ENCODE data around the gene DTYMK. TPM values are rescaled to one million over a fixed set of nuclear protein-coding genes. Genes with fewer than 3 reads are reported as not detected.

DTYMK gene
- total and polyA plus RNA-seq, 2 donors (not counting 1 experiment from before 2014, with no cell fraction given), result 19.5 to 26.3 TPM

- peaks cover 0 to 57% of the 10 kb centered on the region in 2 experiments for H3K36me3 ChIP-seq (replicated peaks in 1 of 2; ENCODE audit: control extremely low read depth in 1 of 2, control insufficient read depth in 1 of 2, extremely low read depth in 1 of 2, insufficient read depth in 2 of 2, low read length in 1 of 2)
- H3K27ac ChIP-seq (ENCODE audit: low read length in 2 of 2), result no peak overlapping the region
- H4K20me1 ChIP-seq (ENCODE audit: control insufficient read depth, insufficient read depth, low read length, poor library complexity, severe bottlenecking), result no peaks in the 10 kb centered on the region
- no peaks in the 10 kb centered on the region for H3K4me1 ChIP-seq (ENCODE audit: control insufficient read depth in 2 of 2, insufficient read depth in 2 of 2, low read length in 2 of 2)
- ATAC-seq (ENCODE audit: low read depth) (no peak), DNase-seq (no peak)
- no peaks in the 10 kb centered on the region for H3K27me3 Mint-ChIP-seq
- ChIA-PET CTCF (interaction anchor here (1.1 to 2.3 kb wide), 3 partner anchors 19 to 807 kb away, joined by 3 to 9 read pairs (median 5); no protein-coding TSS in a partner anchor), POLR2A (interaction anchor here (0.6 kb wide), 1 partner anchor 441 kb away, joined by 5 read pairs; no protein-coding TSS in a partner anchor)
- H3K4me3 Mint-ChIP-seq, result no peak overlapping the region
- H3K4me1 Mint-ChIP-seq, result no peaks in the 10 kb centered on the region
- WGBS (ENCODE audit: insufficient coverage), result 92% methylated on average over 5 of the region's 5 CpGs
- no peak overlapping the region for H3K9ac ChIP-seq (ENCODE audit: low read length)
- no peaks in the 10 kb centered on the region for H3K9me3 ChIP-seq (ENCODE audit: control extremely low read depth in 1 of 3, control insufficient read depth in 2 of 3, insufficient read depth in 1 of 3, low read length in 2 of 3)
- H3K79me2 ChIP-seq (ENCODE audit: control insufficient read depth, insufficient read depth, low read length), result peaks cover 2% of the 10 kb centered on the region
- no peak overlapping the region for H3K27ac Mint-ChIP-seq
- H2AFZ ChIP-seq (ENCODE audit: insufficient read depth, low read depth, low read length, poor library complexity, severe bottlenecking), result no peak overlapping the region
- no peaks in the 10 kb centered on the region for H3K27me3 ChIP-seq (replicated peaks in 1 of 4; ENCODE audit: control extremely low read depth in 1 of 4, control insufficient read depth in 3 of 4, insufficient read depth in 4 of 4, low read length in 3 of 4)
- no peaks in the 10 kb centered on the region for H3K9me3 Mint-ChIP-seq (ENCODE audit: insufficient read depth)
- TF ChIP-seq EZH2 (IDR thresholded peaks at IDR 0.05; ENCODE audit: borderline replicate concordance, insufficient read depth, low read depth, low read length, poor library complexity, severe bottlenecking) (no peak), CTCF (IDR thresholded peaks at IDR 0.05) (no peak)
- no peak overlapping the region for H3K4me2 ChIP-seq (replicated peaks; ENCODE audit: low read depth, low read length, poor library complexity, severe bottlenecking)
- intact Hi-C loops (cut with micrococcal nuclease), result no loop called here
- no peak overlapping the region for H3K4me3 ChIP-seq (ENCODE audit: control extremely low read depth in 1 of 5, extremely low read depth in 1 of 5, insufficient read depth in 1 of 5, low read depth in 2 of 5, low read length in 4 of 5)
Observed at GRCh38 chr2:241658296-241658695, 28.3 kb downstream of the DTYMK start.

DNA sequence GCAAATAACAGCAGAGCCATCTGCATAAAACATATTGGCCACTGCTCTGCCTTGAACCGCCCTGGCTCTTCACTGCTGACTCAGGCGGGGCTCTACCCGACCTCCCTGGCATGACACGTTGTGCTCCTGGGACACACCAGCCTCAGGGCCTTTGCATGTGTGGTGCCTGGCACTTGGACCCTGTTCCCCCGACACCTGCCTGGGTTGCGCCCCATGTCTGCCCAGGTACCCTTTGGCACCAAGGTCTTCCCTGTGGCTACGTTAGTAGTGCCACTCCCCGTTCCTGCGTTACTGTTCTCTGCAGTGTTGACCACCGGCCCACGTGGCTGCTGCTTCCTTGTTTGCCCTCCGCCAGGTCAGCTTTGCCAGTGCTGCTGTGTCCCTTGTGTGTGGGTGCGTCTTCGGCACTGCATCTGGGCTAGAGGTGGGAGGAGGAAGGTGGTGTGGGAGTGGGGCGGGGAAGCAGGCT is 28.8 kb downstream of the DTYMK start:
- H3K27me3 Mint-ChIP-seq, result no peaks in the 10 kb centered on the region
- WGBS (ENCODE audit: insufficient coverage), result 95% methylated on average over 14 of the region's 15 CpGs
- no peaks in the 10 kb centered on the region for H3K9me3 ChIP-seq (ENCODE audit: control extremely low read depth in 1 of 3, control insufficient read depth in 2 of 3, insufficient read depth in 1 of 3, low read length in 2 of 3)
- H3K9me3 Mint-ChIP-seq (ENCODE audit: insufficient read depth), result no peaks in the 10 kb centered on the region
- POLR2A ChIA-PET, result interaction anchor here (0.6 kb wide), 1 partner anchor 441 kb away, joined by 5 read pairs; no protein-coding TSS in a partner anchor
- no peak for TF ChIP-seq CTCF (IDR thresholded peaks at IDR 0.05)
- TF ChIP-seq EZH2 (IDR thresholded peaks at IDR 0.05; ENCODE audit: borderline replicate concordance, insufficient read depth, low read depth, low read length, poor library complexity, severe bottlenecking), result no peak
- CTCF ChIA-PET, result no interaction called here
- H3K36me3 ChIP-seq (replicated peaks in 1 of 2; ENCODE audit: control extremely low read depth in 1 of 2, control insufficient read depth in 1 of 2, extremely low read depth in 1 of 2, insufficient read depth in 2 of 2, low read length in 1 of 2), result peaks cover 0 to 62% of the 10 kb centered on the region in 2 experiments
- no peak overlapping the region for H3K9ac ChIP-seq (ENCODE audit: low read length)
- H3K27ac Mint-ChIP-seq, result no peak overlapping the region
- H3K4me1 Mint-ChIP-seq, result no peaks in the 10 kb centered on the region
- no peaks in the 10 kb centered on the region for H4K20me1 ChIP-seq (ENCODE audit: control insufficient read depth, insufficient read depth, low read length, poor library complexity, severe bottlenecking)
- no peak overlapping the region for H3K27ac ChIP-seq (ENCODE audit: low read length in 2 of 2)
- H3K4me3 Mint-ChIP-seq, result no peak overlapping the region
- H3K4me3 ChIP-seq (ENCODE audit: control extremely low read depth in 1 of 5, extremely low read depth in 1 of 5, insufficient read depth in 1 of 5, low read depth in 2 of 5, low read length in 4 of 5), result no peak overlapping the region
- H3K4me2 ChIP-seq (replicated peaks; ENCODE audit: low read depth, low read length, poor library complexity, severe bottlenecking), result no peak overlapping the region
- peaks cover 6% of the 10 kb centered on the region for H3K79me2 ChIP-seq (ENCODE audit: control insufficient read depth, insufficient read depth, low read length)
- H3K27me3 ChIP-seq (replicated peaks in 1 of 4; ENCODE audit: control extremely low read depth in 1 of 4, control insufficient read depth in 3 of 4, insufficient read depth in 4 of 4, low read length in 3 of 4), result no peaks in the 10 kb centered on the region
- intact Hi-C loops (cut with micrococcal nuclease), result no loop called here
- no peak overlapping the region for H2AFZ ChIP-seq (ENCODE audit: insufficient read depth, low read depth, low read length, poor library complexity, severe bottlenecking)
- DNase-seq, result no peak
- H3K4me1 ChIP-seq (ENCODE audit: control insufficient read depth in 2 of 2, insufficient read depth in 2 of 2, low read length in 2 of 2), result no peaks in the 10 kb centered on the region
- ATAC-seq (ENCODE audit: low read depth), result no peak
